Trophoblast cell (in vitro differentiated cells and primary cell): ENCODE measurements around the gene GSTM5.
A peak's percentile ranks its signal among the peaks of the same experiment; 100 is the strongest.

ENCODE experiments used
- DNase-seq, 2 donors: peaks; one replicate each; pipeline ENCODE4 v3.0.0-alpha.2; 2016
- H2AFZ ChIP-seq: 2 replicates; pipeline ENCODE4 v1.6.1; 2013; ENCODE audit warnings: low read length, moderate library complexity, mild to moderate bottlenecking; ENCODE audit not compliant: insufficient read depth, poor library complexity
- H2AK5ac ChIP-seq: 2 replicates; pipeline ENCODE4 v1.6.1; 2013; ENCODE audit warnings: mild to moderate bottlenecking, low read length
- H2BK120ac ChIP-seq: 2 replicates; pipeline ENCODE4 v1.6.1; 2013; ENCODE audit warnings: low read length, mild to moderate bottlenecking, moderate library complexity; ENCODE audit not compliant: insufficient read depth, poor library complexity
- H2BK12ac ChIP-seq: 2 replicates; pipeline ENCODE4 v1.6.1; 2013; ENCODE audit warnings: mild to moderate bottlenecking, low read length, moderate library complexity
- H2BK5ac ChIP-seq: 2 replicates; pipeline ENCODE4 v1.6.1; 2013; ENCODE audit warnings: low read length, low read depth, moderate library complexity, mild to moderate bottlenecking; ENCODE audit not compliant: poor library complexity
- H3K14ac ChIP-seq: 2 replicates; pipeline ENCODE4 v1.6.1; 2013; ENCODE audit warnings: mild to moderate bottlenecking, low read length
- H3K18ac ChIP-seq: 2 replicates; pipeline ENCODE4 v1.6.1; 2013; ENCODE audit warnings: mild to moderate bottlenecking, low read length
- H3K23ac ChIP-seq: 2 replicates; pipeline ENCODE4 v1.6.1; 2013; ENCODE audit warnings: low read length
- H3K27ac ChIP-seq: 2 replicates; pipeline ENCODE4 v1.5.1; 2013; ENCODE audit warnings: low read depth, mild to moderate bottlenecking, inconsistent platforms, low read length, moderate library complexity
- H3K27me3 ChIP-seq: 2 replicates; pipeline ENCODE4 v1.6.1; 2013; ENCODE audit warnings: inconsistent platforms, mild to moderate bottlenecking, low read length, moderate library complexity; ENCODE audit not compliant: insufficient read depth
- H3K36me3 ChIP-seq, 2 experiments: 1 replicate in 1 of 2; 2 replicates in 1 of 2; pipeline ENCODE4 v1.6.1; 2013; ENCODE audit warnings: low read length in 2 of 2, mild to moderate bottlenecking in 2 of 2, moderate library complexity in 1 of 2; ENCODE audit not compliant: insufficient read depth in 2 of 2, control insufficient read depth in 1 of 2
- H3K4ac ChIP-seq: 2 replicates; pipeline ENCODE4 v1.6.1; 2013; ENCODE audit warnings: low read depth, mild to moderate bottlenecking, low read length, moderate library complexity
- H3K4me1 ChIP-seq, 2 experiments: 1 replicate in 1 of 2; 2 replicates in 1 of 2; pipeline ENCODE4 v1.6.1; 2013; ENCODE audit warnings: low read length in 2 of 2, mild to moderate bottlenecking in 2 of 2, moderate library complexity in 1 of 2; ENCODE audit not compliant: insufficient read depth in 2 of 2, control insufficient read depth in 1 of 2
- H3K4me2 ChIP-seq: 2 replicates; pipeline ENCODE4 v1.6.1; 2013; ENCODE audit warnings: inconsistent platforms, mild to moderate bottlenecking, low read length, moderate library complexity
- H3K4me3 ChIP-seq: 2 replicates; pipeline ENCODE4 v1.5.1; 2013; ENCODE audit warnings: mild to moderate bottlenecking, low read depth, low read length, inconsistent platforms
- H3K79me1 ChIP-seq: one replicate; pipeline ENCODE4 v1.6.1; 2013; ENCODE audit warnings: low read length
- H3K79me2 ChIP-seq: 2 replicates; pipeline ENCODE4 v1.6.1; 2013; ENCODE audit warnings: low read length, mild to moderate bottlenecking; ENCODE audit not compliant: control insufficient read depth, insufficient read depth, poor library complexity
- H3K9ac ChIP-seq: 2 replicates; pipeline ENCODE4 v1.6.1; 2013; ENCODE audit warnings: mild to moderate bottlenecking, low read length
- H3K9me3 ChIP-seq: 2 replicates; pipeline ENCODE4 v1.6.1; 2013; ENCODE audit warnings: low read depth, mild to moderate bottlenecking, control low read depth, inconsistent platforms, low read length; ENCODE audit not compliant: insufficient read depth
- H4K12ac ChIP-seq: 2 replicates; pipeline ENCODE4 v1.6.1; 2013; ENCODE audit warnings: low read depth, mild to moderate bottlenecking, low read length, moderate library complexity
- H4K8ac ChIP-seq: 2 replicates; pipeline ENCODE4 v1.6.1; 2013; ENCODE audit warnings: low read depth, mild to moderate bottlenecking, low read length, moderate library complexity
- H4K91ac ChIP-seq: one replicate; pipeline ENCODE4 v1.6.1; 2013; ENCODE audit warnings: low read depth, mild to moderate bottlenecking, low read length, moderate library complexity
- WGBS: extraction: QIAGEN DNeasy Blood & Tissue Kit; methylation state at CpG from one replicate; pipeline ENCODE4 v1.1.7; 2013; ENCODE audit warnings: missing lambda C conversion rate; ENCODE audit not compliant: insufficient read length, insufficient coverage; ENCODE audit errors: extremely low coverage; 5-methylcytosine and 5-hydroxymethylcytosine counted together

GSTM5 gene

GRCh38 chr1:109732390-109732881, 20.4 kb downstream of the GSTM5 start:
- WGBS: no CpG with 5 or more reads among the region's 3 CpGs
- H3K4ac ChIP-seq: no peak overlapping the region
- no peak overlapping the region for H4K8ac ChIP-seq
- H3K9me3 ChIP-seq: peaks cover 2% of the 10 kb centered on the region
- peak overlapping the region; percentile 81 for H2BK120ac ChIP-seq
- no peaks in the 10 kb centered on the region for H3K79me2 ChIP-seq
- H2BK12ac ChIP-seq: no peak overlapping the region
- H2AK5ac ChIP-seq: no peak overlapping the region
- peak overlapping the region; percentile 49 for H3K4me2 ChIP-seq
- H3K14ac ChIP-seq: no peak overlapping the region
- peaks cover 19 to 33% of the 10 kb centered on the region in 2 experiments for H3K4me1 ChIP-seq
- no peaks in the 10 kb centered on the region for H3K27me3 ChIP-seq
- no peak overlapping the region for H3K23ac ChIP-seq
- H3K79me1 ChIP-seq: peaks cover 16% of the 10 kb centered on the region
- peak in 1 of 2 donors; percentile 32 for DNase-seq
- no peak overlapping the region for H3K9ac ChIP-seq
- no peak overlapping the region for H2AFZ ChIP-seq
- H3K36me3 ChIP-seq: peaks cover 2 to 9% of the 10 kb centered on the region in 2 experiments
- peak overlapping the region; percentile 68 for H2BK5ac ChIP-seq
- H3K27ac ChIP-seq: peak overlapping the region; percentile 78
- peak overlapping the region; percentile 62 for H4K91ac ChIP-seq
- H3K4me3 ChIP-seq: no peak overlapping the region
- no peak overlapping the region for H4K12ac ChIP-seq
- peak overlapping the region; percentile 3 for H3K18ac ChIP-seq

- no peak overlapping the region for H4K12ac ChIP-seq
- no peak for DNase-seq
- H4K8ac ChIP-seq: no peak overlapping the region
- no peak overlapping the region for H4K91ac ChIP-seq
- no peak overlapping the region for H3K18ac ChIP-seq
- no peaks in the 10 kb centered on the region for H3K79me2 ChIP-seq
- no peak overlapping the region for H3K14ac ChIP-seq
- no peak overlapping the region for H3K4me2 ChIP-seq
- H3K9ac ChIP-seq: no peak overlapping the region
- no CpG with 5 or more reads among the region's 4 CpGs for WGBS
- H2BK5ac ChIP-seq: no peak overlapping the region
- peaks cover 4 to 17% of the 10 kb centered on the region in 2 experiments for H3K36me3 ChIP-seq
- H2AK5ac ChIP-seq: no peak overlapping the region
- no peak overlapping the region for H3K23ac ChIP-seq
- H2BK120ac ChIP-seq: no peak overlapping the region
- no peak overlapping the region for H3K4ac ChIP-seq
- peaks cover 16% of the 10 kb centered on the region for H3K79me1 ChIP-seq
- H2BK12ac ChIP-seq: no peak overlapping the region
- no peaks in the 10 kb centered on the region for H3K27me3 ChIP-seq
- H2AFZ ChIP-seq: no peak overlapping the region
- no peak overlapping the region for H3K27ac ChIP-seq
- H3K9me3 ChIP-seq: peaks cover 2% of the 10 kb centered on the region
- H3K4me3 ChIP-seq: no peak overlapping the region
- H3K4me1 ChIP-seq: peaks cover 19 to 33% of the 10 kb centered on the region in 2 experiments
Observed at GRCh38 chr1:109733236-109733870, 21.3 kb downstream of the GSTM5 start.

- Histone ChIP-seq H3K9me3 (no peaks in the 10 kb centered on the region), H3K79me2 (no peaks in the 10 kb centered on the region), H3K9ac (peak overlapping the region; percentile 75), H2BK12ac (peak overlapping the region; percentile 16), H3K23ac (no peak overlapping the region), H2BK120ac (peak overlapping the region; percentile 12), H3K4ac (peak overlapping the region; percentile 13), H3K4me2 (peak overlapping the region; percentile 90), H3K36me3 (peaks cover 4 to 17% of the 10 kb centered on the region in 2 experiments), H4K91ac (peak overlapping the region; percentile 64), H3K14ac (peak overlapping the region; percentile 59), H4K8ac (peak overlapping the region; percentile 63), H3K4me1 (peaks cover 5 to 11% of the 10 kb centered on the region in 2 experiments), H4K12ac (peak overlapping the region; percentile 45), H3K4me3 (peak overlapping the region; percentile 78), H3K27me3 (no peaks in the 10 kb centered on the region), H3K27ac (no peak overlapping the region), H3K79me1 (peaks cover 11% of the 10 kb centered on the region), H2AK5ac (no peak overlapping the region), H2BK5ac (no peak overlapping the region), H3K18ac (peak overlapping the region; percentile 59), H2AFZ (peak overlapping the region; percentile 89)
- DNase-seq: peak; percentile 38 to 72
- no CpG with 5 or more reads among the region's 86 CpGs for WGBS
Observed at GRCh38 chr1:109739738-109740614, 27.9 kb downstream of the GSTM5 start.

GRCh38 chr1:109740615-109741373, 28.7 kb downstream of the GSTM5 start, which contains the start of gene GSTM3:
Gene GSTM3, minus strand, starts transcription at chr1:109741038. Its CDS starts 751 bp downstream, at chr1:109740287.
- peak within 1 kb of the TSS; percentile 78 for H3K4me3 ChIP-seq
- H3K4me2 ChIP-seq: peak within 1 kb of the TSS; percentile 90
- peaks cover 4 to 17% of the 10 kb centered on the region in 2 experiments for H3K36me3 ChIP-seq
- H3K27ac ChIP-seq: no peak within 1 kb of the TSS
- H2BK12ac ChIP-seq: peak within 1 kb of the TSS; percentile 16
- H4K12ac ChIP-seq: peak within 1 kb of the TSS; percentile 45
- H3K4me1 ChIP-seq: peaks cover 5 to 11% of the 10 kb centered on the region in 2 experiments
- H2BK120ac ChIP-seq: peak within 1 kb of the TSS; percentile 12
- H3K79me1 ChIP-seq: peaks cover 11% of the 10 kb centered on the region
- H2AK5ac ChIP-seq: no peak within 1 kb of the TSS
- no peaks in the 10 kb centered on the region for H3K27me3 ChIP-seq
- WGBS: no CpG with 5 or more reads among the region's 10 CpGs
- no peaks in the 10 kb centered on the region for H3K9me3 ChIP-seq
- H2BK5ac ChIP-seq: no peak within 1 kb of the TSS
- DNase-seq: peak in 1 of 2 donors; percentile 7
- H3K23ac ChIP-seq: peak within 1 kb of the TSS; percentile 89
- H4K8ac ChIP-seq: peak within 1 kb of the TSS; percentile 63
- H3K79me2 ChIP-seq: no peaks in the 10 kb centered on the region
- H3K18ac ChIP-seq: peak within 1 kb of the TSS; percentile 1
- peak within 1 kb of the TSS; percentile 89 for H2AFZ ChIP-seq
- peak within 1 kb of the TSS; percentile 64 for H4K91ac ChIP-seq
- H3K4ac ChIP-seq: peak within 1 kb of the TSS; percentile 13
- H3K9ac ChIP-seq: peak within 1 kb of the TSS; percentile 69
- H3K14ac ChIP-seq: peak within 1 kb of the TSS; percentile 23
